ENCODE results near the gene JMJD7.

Gene JMJD7

GRCh38 chr15:41869770-41870688 lies 42.1 kb downstream of the JMJD7 start:
- no peak for DNase-seq

- no peak for DNase-seq
Measured at GRCh38 chr15:41870689-41871081, 42.8 kb downstream of the JMJD7 start.

GRCh38 chr15:41871175-41871905 lies 43.4 kb downstream of the JMJD7 start:
- no peak for DNase-seq

- no peak for DNase-seq
Measured at GRCh38 chr15:41872166-41872747, 44.4 kb downstream of the JMJD7 start.

GRCh38 chr15:41873711-41874110 lies 45.8 kb downstream of the JMJD7 start:
- DNase-seq = no peak

GRCh38 chr15:41874736-41875135 lies 46.8 kb downstream of the JMJD7 start:
- no peak for DNase-seq

GRCh38 chr15:41876007-41876406 lies 48.1 kb downstream of the JMJD7 start:
- DNase-seq = no peak

GRCh38 chr15:41876689-41877088 lies 48.8 kb downstream of the JMJD7 start:
- no peak for DNase-seq

GRCh38 chr15:41877631-41878354 lies 49.9 kb downstream of the JMJD7 start:
- DNase-seq = no peak

- DNase-seq = no peak
Measured at GRCh38 chr15:41878355-41878699, 50.4 kb downstream of the JMJD7 start.

GRCh38 chr15:41879321-41879845 lies 51.5 kb downstream of the JMJD7 start:
- no peak for DNase-seq

- no peak for DNase-seq
Measured at GRCh38 chr15:41880156-41880877, 52.4 kb downstream of the JMJD7 start.

GRCh38 chr15:41881086-41881485 lies 53.2 kb downstream of the JMJD7 start:
- DNase-seq = no peak

GRCh38 chr15:41881550-41881919 lies 53.6 kb downstream of the JMJD7 start:
- no peak for DNase-seq

- no peak for DNase-seq
Measured at GRCh38 chr15:41881920-41882688, 54.2 kb downstream of the JMJD7 start.

- DNase-seq = no peak
Measured at GRCh38 chr15:41882689-41883483, 55.0 kb downstream of the JMJD7 start.

GRCh38 chr15:41883484-41883825 lies 55.6 kb downstream of the JMJD7 start:
- no peak for DNase-seq

- no peak for DNase-seq
Measured at GRCh38 chr15:41884458-41884857, 56.6 kb downstream of the JMJD7 start.

- DNase-seq = no peak
Measured at GRCh38 chr15:41885321-41885720, 57.4 kb downstream of the JMJD7 start.

- DNase-seq = no peak
Measured at GRCh38 chr15:41885841-41886240, 57.9 kb downstream of the JMJD7 start.

- no peak for DNase-seq
Measured at GRCh38 chr15:41886741-41887140, 58.8 kb downstream of the JMJD7 start.

Data from DMS153 (cell line).